ENCODE results near the gene GABBR2. TPM values are rescaled to one million over a fixed set of nuclear protein-coding genes. Genes with fewer than 3 reads are reported as not detected.

GABBR2 gene
- total and polyA plus RNA-seq, 2 of the 8 experiments (the other 6 are each of a cell fraction or from before 2014, with no cell fraction given): 0.50 to 1.2 TPM

DNA sequence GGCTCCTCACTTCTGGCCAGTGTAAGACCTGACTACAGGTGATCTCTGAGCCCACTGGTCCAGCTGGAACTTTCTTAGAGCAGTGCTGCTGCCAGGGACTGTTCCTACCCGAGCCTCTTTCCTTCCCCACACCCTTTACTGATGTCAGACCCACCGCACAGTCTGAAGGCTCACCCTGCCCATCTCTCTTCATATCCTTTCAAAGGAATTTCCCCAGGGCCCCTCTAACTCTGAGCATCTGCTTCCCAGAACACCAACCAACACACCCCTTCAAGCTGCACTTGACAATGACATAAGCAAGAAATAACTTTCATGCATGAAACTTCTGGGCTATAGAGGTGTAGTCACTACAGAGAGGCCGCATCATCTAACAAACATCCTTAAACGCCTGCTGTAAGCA, 119.6 kb downstream of the GABBR2 start (continued):
- TF ChIP-seq, protein P1, sequence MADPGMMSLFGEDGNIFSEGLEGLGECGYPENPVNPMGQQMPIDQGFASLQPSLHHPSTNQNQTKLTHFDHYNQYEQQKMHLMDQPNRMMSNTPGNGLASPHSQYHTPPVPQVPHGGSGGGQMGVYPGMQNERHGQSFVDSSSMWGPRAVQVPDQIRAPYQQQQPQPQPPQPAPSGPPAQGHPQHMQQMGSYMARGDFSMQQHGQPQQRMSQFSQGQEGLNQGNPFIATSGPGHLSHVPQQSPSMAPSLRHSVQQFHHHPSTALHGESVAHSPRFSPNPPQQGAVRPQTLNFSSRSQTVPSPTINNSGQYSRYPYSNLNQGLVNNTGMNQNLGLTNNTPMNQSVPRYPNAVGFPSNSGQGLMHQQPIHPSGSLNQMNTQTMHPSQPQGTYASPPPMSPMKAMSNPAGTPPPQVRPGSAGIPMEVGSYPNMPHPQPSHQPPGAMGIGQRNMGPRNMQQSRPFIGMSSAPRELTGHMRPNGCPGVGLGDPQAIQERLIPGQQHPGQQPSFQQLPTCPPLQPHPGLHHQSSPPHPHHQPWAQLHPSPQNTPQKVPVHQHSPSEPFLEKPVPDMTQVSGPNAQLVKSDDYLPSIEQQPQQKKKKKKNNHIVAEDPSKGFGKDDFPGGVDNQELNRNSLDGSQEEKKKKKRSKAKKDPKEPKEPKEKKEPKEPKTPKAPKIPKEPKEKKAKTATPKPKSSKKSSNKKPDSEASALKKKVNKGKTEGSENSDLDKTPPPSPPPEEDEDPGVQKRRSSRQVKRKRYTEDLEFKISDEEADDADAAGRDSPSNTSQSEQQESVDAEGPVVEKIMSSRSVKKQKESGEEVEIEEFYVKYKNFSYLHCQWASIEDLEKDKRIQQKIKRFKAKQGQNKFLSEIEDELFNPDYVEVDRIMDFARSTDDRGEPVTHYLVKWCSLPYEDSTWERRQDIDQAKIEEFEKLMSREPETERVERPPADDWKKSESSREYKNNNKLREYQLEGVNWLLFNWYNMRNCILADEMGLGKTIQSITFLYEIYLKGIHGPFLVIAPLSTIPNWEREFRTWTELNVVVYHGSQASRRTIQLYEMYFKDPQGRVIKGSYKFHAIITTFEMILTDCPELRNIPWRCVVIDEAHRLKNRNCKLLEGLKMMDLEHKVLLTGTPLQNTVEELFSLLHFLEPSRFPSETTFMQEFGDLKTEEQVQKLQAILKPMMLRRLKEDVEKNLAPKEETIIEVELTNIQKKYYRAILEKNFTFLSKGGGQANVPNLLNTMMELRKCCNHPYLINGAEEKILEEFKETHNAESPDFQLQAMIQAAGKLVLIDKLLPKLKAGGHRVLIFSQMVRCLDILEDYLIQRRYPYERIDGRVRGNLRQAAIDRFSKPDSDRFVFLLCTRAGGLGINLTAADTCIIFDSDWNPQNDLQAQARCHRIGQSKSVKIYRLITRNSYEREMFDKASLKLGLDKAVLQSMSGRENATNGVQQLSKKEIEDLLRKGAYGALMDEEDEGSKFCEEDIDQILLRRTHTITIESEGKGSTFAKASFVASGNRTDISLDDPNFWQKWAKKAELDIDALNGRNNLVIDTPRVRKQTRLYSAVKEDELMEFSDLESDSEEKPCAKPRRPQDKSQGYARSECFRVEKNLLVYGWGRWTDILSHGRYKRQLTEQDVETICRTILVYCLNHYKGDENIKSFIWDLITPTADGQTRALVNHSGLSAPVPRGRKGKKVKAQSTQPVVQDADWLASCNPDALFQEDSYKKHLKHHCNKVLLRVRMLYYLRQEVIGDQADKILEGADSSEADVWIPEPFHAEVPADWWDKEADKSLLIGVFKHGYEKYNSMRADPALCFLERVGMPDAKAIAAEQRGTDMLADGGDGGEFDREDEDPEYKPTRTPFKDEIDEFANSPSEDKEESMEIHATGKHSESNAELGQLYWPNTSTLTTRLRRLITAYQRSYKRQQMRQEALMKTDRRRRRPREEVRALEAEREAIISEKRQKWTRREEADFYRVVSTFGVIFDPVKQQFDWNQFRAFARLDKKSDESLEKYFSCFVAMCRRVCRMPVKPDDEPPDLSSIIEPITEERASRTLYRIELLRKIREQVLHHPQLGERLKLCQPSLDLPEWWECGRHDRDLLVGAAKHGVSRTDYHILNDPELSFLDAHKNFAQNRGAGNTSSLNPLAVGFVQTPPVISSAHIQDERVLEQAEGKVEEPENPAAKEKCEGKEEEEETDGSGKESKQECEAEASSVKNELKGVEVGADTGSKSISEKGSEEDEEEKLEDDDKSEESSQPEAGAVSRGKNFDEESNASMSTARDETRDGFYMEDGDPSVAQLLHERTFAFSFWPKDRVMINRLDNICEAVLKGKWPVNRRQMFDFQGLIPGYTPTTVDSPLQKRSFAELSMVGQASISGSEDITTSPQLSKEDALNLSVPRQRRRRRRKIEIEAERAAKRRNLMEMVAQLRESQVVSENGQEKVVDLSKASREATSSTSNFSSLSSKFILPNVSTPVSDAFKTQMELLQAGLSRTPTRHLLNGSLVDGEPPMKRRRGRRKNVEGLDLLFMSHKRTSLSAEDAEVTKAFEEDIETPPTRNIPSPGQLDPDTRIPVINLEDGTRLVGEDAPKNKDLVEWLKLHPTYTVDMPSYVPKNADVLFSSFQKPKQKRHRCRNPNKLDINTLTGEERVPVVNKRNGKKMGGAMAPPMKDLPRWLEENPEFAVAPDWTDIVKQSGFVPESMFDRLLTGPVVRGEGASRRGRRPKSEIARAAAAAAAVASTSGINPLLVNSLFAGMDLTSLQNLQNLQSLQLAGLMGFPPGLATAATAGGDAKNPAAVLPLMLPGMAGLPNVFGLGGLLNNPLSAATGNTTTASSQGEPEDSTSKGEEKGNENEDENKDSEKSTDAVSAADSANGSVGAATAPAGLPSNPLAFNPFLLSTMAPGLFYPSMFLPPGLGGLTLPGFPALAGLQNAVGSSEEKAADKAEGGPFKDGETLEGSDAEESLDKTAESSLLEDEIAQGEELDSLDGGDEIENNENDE (IDR thresholded peaks at IDR 0.05; ENCODE audit: insufficient replicate concordance, low read length): no peak
- TF ChIP-seq PHF8 (conservative IDR thresholded peaks at IDR 0.05; ENCODE audit: low read depth, low read length) (no peak), FOSL1 (IDR thresholded peaks at IDR 0.05; ENCODE audit: insufficient read depth, low read depth, low read length) (no peak), RFX5 (IDR thresholded peaks at IDR 0.05; ENCODE audit: borderline replicate concordance, low read depth, low read length) (no peak)

Data from H1 (cell line).